K562 (cell line): ENCODE measurements around the gene EML3. TPM values are rescaled to one million over a fixed set of nuclear protein-coding genes. Genes with fewer than 3 reads are reported as not detected.

Source experiments
- CEBPB ChIP-seq: fragments of 450-650 bp; IDR thresholded peaks from 2 replicates; pipeline ENCODE4 v1.6.1; 2016; ENCODE audit warnings: missing genetic modification characterization, missing compliant biosample characterization
- CEBPG ChIP-seq, 3 experiments: fragments of 200-800 bp in 1 of 3; sonication (Bioruptor generic) in 1 of 3; sonication (generic) in 1 of 3; formaldehyde crosslinking in 1 of 3; IDR thresholded peaks in 2 of 3; conservative IDR thresholded peaks in 1 of 3; 2 replicates each; pipeline versions ENCODE4 v1.6.1 to v1.8.0; 2016 to 2022; ENCODE audit warnings: missing compliant biosample characterization in 2 of 3, missing genetic modification characterization in 2 of 3, mild to moderate bottlenecking in 1 of 3, missing genetic modification reagents in 1 of 3
- DNMT1 ChIP-seq: fragments of 450-650 bp; IDR thresholded peaks from 2 replicates; pipeline ENCODE4 v1.6.1; 2016; ENCODE audit warnings: antibody characterized with exemption, mild to moderate bottlenecking
- ELF1 ChIP-seq: fragments of 200-800 bp; sonication (Bioruptor generic); IDR thresholded peaks from 2 replicates; pipeline ENCODE4 v1.6.1; 2016; ENCODE audit warnings: missing genetic modification characterization, missing compliant biosample characterization
- ELF4 ChIP-seq: fragments of 450-650 bp; formaldehyde crosslinking; IDR thresholded peaks from 2 replicates; pipeline ENCODE4 v1.4.0; 2022; ENCODE audit warnings: missing genetic modification characterization
- FOXJ2 ChIP-seq: fragments of 200-800 bp; sonication (Bioruptor generic); IDR thresholded peaks from 2 replicates; pipeline ENCODE4 v1.6.1; 2016; ENCODE audit warnings: missing genetic modification characterization, missing compliant biosample characterization
- HIVEP1 ChIP-seq: fragments of 250-450 bp; sonication (Bioruptor Pico); IDR thresholded peaks from 2 replicates; pipeline ENCODE4 v1.4.0; 2020; ENCODE audit warnings: mild to moderate bottlenecking
- KDM5B ChIP-seq: fragments of 200-600 bp; sonication (generic); IDR thresholded peaks from 2 replicates; pipeline ENCODE4 v1.6.1; 2012; ENCODE audit warnings: low read depth, mild to moderate bottlenecking, moderate library complexity, low read length, control low read depth, inconsistent platforms; ENCODE audit not compliant: insufficient replicate concordance
- MCM5 ChIP-seq: fragments of 450-650 bp; IDR thresholded peaks from 2 replicates; pipeline ENCODE4 v1.6.1; 2016; ENCODE audit warnings: low read depth
- MGA ChIP-seq: fragments of 450-650 bp; IDR thresholded peaks from 2 replicates; pipeline ENCODE4 v1.6.1; 2016; ENCODE audit warnings: mild to moderate bottlenecking, moderate library complexity
- NBN ChIP-seq: fragments of 450-650 bp; IDR thresholded peaks from 2 replicates; pipeline ENCODE4 v1.6.1; 2016; ENCODE audit warnings: low read depth, mild to moderate bottlenecking
- NCOA1 ChIP-seq: fragments of 450-650 bp; IDR thresholded peaks from 2 replicates; pipeline ENCODE4 v1.6.1; 2016; ENCODE audit warnings: low read depth
- POLR2A ChIP-seq: fragments of 450-650 bp; conservative IDR thresholded peaks from 2 replicates; pipeline ENCODE4 v1.6.1; 2016
- RAD51 ChIP-seq: fragments of 450-650 bp; IDR thresholded peaks from 2 replicates; pipeline ENCODE4 v1.7.1; 2016; ENCODE audit warnings: low read depth, mild to moderate bottlenecking, borderline replicate concordance
- ZFX ChIP-seq: sonication (generic); formaldehyde crosslinking; IDR thresholded peaks from 2 replicates; pipeline ENCODE4 v1.8.0; 2022; ENCODE audit warnings: mild to moderate bottlenecking, missing genetic modification reagents, moderate library complexity
- ZNF263 ChIP-seq: sonication (generic); formaldehyde crosslinking; IDR thresholded peaks from 2 replicates; pipeline ENCODE4 v1.8.0; 2022; ENCODE audit warnings: mild to moderate bottlenecking, missing genetic modification reagents, borderline replicate concordance
- polyA plus RNA-seq, 8 experiments: library from polyadenylated mRNA; depleted of rRNA in 4 of 8; stranded (reverse) in 5 of 8; unstranded in 3 of 8; fragments of >200 nt; fragmentation: Nextera tagmentation in 2 of 8; fragmentation: Illumina TruSeq in 1 of 8; extraction: Ambion mirVana in 2 of 8; extraction: Trizol in 1 of 8; gene quantifications; 2 replicates each; pipeline versions ENCODE4 v1.2.1 to v1.2.3, GENCODE V29; 2011 to 2014; ENCODE audit warnings: inconsistent platforms in 1 of 8, missing spikeins in 1 of 8
- total RNA-seq, 7 experiments: library from RNA; depleted of rRNA in 6 of 7; stranded (reverse); fragments of >200 nt in 6 of 7; fragmentation: Illumina TruSeq in 2 of 7; extraction: Trizol in 2 of 7; gene quantifications; 2 replicates each; pipeline versions ENCODE4 v1.2.1 to v1.2.3, GENCODE V29; 2011 to 2021; ENCODE audit warnings: low replicate concordance in 1 of 7

The EML3 gene
- total and polyA plus RNA-seq, 9 of the 15 experiments (the other 6 are each of a cell fraction or from before 2014, with no cell fraction given): 0.32 to 90.5 (median 26.4) TPM

- peak; percentile 85 for TF ChIP-seq MGA
- TF ChIP-seq NCOA1: peak; percentile 56; the same call in 1 of the 2 replicates
- TF ChIP-seq DNMT1: 0 out of 2 replicates have a peak, but pooled peaks have one; percentile 36
- TF ChIP-seq FOXJ2 (tag): peak; percentile 93
- peak; percentile 35 for TF ChIP-seq KDM5B
- TF ChIP-seq HIVEP1 (CRISPR knock-in tag): no peak
- TF ChIP-seq ZFX (CRISPR knock-in tag): peak; percentile 84
- TF ChIP-seq ELF1 (tag): peak; percentile 61; the same call in 1 of the 2 replicates
- TF ChIP-seq NBN: peak; percentile 92
- peak; percentile 55; the same call in 1 of the 2 replicates for TF ChIP-seq CEBPB (tag)
- TF ChIP-seq MCM5: no peak
- peak; percentile 48; the same call in 1 of the 2 replicates for TF ChIP-seq POLR2A
- TF ChIP-seq CEBPG (CRISPR knock-in tag; IDR thresholded peaks at IDR 0.05): no peak
- no peak for TF ChIP-seq CEBPG (tag; conservative IDR thresholded peaks at IDR 0.05 in 1 of 2, IDR thresholded peaks at IDR 0.05 in 1 of 2)
- no peak; the same call in 1 of the 2 replicates for TF ChIP-seq ZNF263
- 0 out of 2 replicates have a peak, but pooled peaks have one; percentile 7 for TF ChIP-seq RAD51
- peak; percentile 94 for TF ChIP-seq ELF4 (CRISPR knock-in tag)
Observed at GRCh38 chr11:62553080-62553838, 59.3 kb downstream of the EML3 start (continued).
